NB4 (cell line): Measurements from ENCODE around the gene RGS6.

Experiments
- MYC ChIP-seq: IDR thresholded peaks from 2 replicates; pipeline ENCODE4 v1.6.1; 2011; ENCODE audit warnings: low read depth, low read length
- POLR2A ChIP-seq: IDR thresholded peaks from 2 replicates; pipeline ENCODE4 v1.6.1; 2011; ENCODE audit warnings: mild to moderate bottlenecking; ENCODE audit not compliant: insufficient read length; ENCODE audit errors: extremely low read depth
- TF ChIP-seq, protein P1 (sequence below): IDR thresholded peaks from one replicate; pipeline ENCODE4 v1.5.1; 2012; ENCODE audit warnings: low read depth, low read length
- TF ChIP-seq, protein P2 (sequence below): IDR thresholded peaks from 2 replicates; pipeline ENCODE4 v1.6.1; 2011; ENCODE audit warnings: low read depth, low read length

GRCh38 chr14:72557671-72558070, 625.4 kb downstream of the RGS6 start:
- TF ChIP-seq, protein P1, sequence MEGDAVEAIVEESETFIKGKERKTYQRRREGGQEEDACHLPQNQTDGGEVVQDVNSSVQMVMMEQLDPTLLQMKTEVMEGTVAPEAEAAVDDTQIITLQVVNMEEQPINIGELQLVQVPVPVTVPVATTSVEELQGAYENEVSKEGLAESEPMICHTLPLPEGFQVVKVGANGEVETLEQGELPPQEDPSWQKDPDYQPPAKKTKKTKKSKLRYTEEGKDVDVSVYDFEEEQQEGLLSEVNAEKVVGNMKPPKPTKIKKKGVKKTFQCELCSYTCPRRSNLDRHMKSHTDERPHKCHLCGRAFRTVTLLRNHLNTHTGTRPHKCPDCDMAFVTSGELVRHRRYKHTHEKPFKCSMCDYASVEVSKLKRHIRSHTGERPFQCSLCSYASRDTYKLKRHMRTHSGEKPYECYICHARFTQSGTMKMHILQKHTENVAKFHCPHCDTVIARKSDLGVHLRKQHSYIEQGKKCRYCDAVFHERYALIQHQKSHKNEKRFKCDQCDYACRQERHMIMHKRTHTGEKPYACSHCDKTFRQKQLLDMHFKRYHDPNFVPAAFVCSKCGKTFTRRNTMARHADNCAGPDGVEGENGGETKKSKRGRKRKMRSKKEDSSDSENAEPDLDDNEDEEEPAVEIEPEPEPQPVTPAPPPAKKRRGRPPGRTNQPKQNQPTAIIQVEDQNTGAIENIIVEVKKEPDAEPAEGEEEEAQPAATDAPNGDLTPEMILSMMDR: no peak
- TF ChIP-seq POLR2A (no peak), MYC (no peak)
- TF ChIP-seq, protein P2, sequence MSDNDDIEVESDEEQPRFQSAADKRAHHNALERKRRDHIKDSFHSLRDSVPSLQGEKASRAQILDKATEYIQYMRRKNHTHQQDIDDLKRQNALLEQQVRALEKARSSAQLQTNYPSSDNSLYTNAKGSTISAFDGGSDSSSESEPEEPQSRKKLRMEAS: no peak
